ENCODE data around the gene CASKIN2. TPM values are rescaled to one million over a fixed set of nuclear protein-coding genes. Genes with fewer than 3 reads are reported as not detected.
"Not testable (repeated sequence)": the region's sequence is repeated elsewhere in the genome, so short reads cannot be mapped to it uniquely, and the experiment has no call there.

CASKIN2 gene
- total RNA-seq, 1 donor from 2014 or later, result 14.4 TPM

DNA sequence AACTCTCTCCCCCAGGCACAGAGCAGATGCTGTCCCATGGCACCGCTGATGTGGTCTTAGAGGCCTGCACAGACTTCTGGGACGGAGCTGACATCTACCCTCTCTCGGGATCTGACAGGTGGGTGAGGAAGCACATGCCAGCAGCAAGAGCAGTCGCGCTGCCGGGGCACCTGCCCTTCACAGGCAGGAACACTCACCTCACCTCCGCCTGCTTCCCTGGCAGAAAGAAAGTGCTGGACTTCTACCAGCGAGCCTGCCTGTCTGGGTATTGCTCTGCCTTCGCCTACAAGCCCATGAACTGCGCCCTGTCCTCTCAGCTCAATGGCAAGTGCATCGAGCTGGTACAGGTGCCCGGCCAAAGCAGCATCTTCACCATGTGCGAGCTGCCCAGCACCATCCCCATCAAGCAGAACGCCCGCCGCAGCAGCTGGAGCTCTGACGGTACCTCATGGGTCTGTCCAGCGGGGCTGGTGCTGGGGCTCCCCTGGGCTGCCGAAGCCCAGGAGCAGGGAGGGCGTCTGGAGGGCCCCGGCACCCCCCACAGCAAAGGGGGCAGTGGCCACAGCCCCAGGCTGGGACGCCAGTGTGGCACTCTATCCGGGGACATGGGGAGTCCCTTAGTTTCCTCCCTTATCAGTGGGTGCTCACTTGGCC is 21.7 kb downstream of the CASKIN2 start:
- no peak for DNase-seq (ENCODE audit: low read depth)

DNA sequence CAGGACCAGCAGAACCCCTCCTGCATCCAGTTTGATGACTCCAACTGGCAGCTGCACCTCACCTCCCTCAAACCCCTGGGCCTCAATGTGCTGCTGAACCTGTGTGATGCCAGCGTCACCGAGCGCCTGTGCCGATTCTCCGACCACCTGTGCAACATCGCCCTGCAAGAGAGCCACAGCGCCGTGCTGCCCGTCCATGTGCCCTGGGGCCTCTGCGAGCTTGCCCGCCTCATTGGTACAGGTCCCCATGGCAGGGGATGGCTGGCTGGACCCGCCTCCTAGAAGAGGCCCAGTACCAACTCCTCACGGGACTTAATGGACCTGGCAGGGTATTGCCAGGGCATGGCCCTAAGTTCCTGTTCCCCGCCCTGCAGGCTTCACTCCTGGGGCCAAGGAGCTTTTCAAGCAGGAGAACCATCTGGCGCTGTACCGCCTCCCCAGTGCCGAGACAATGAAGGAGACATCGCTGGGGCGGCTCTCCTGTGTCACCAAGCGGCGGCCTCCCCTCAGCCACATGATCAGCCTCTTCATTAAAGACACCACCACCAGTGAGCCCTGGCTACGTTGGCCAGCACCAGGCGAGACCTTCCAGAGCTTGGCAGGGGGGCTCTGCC is 22.7 kb downstream of the CASKIN2 start:
- no peak for DNase-seq (ENCODE audit: low read depth)

DNA sequence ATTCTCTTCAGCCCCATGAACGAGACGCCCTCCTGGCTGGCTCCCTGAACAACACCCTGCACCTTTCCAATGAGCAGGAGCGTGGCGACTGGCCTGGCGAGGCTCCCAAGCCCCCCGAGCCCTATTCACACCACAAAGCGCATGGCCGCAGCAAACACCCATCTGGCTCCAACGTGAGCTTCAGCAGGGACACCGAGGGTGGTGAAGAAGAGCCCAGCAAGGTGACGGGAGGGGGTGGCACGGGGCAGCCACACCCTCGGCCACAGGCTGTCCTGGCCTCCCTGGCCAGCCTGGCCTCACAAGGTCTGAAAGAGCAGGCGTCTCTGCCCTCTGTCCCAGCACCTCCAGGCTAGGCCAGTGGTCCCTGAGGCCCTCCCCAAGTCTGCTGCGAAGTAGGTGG is 23.7 kb downstream of the CASKIN2 start:
- DNase-seq (ENCODE audit: low read depth), result no peak

DNA sequence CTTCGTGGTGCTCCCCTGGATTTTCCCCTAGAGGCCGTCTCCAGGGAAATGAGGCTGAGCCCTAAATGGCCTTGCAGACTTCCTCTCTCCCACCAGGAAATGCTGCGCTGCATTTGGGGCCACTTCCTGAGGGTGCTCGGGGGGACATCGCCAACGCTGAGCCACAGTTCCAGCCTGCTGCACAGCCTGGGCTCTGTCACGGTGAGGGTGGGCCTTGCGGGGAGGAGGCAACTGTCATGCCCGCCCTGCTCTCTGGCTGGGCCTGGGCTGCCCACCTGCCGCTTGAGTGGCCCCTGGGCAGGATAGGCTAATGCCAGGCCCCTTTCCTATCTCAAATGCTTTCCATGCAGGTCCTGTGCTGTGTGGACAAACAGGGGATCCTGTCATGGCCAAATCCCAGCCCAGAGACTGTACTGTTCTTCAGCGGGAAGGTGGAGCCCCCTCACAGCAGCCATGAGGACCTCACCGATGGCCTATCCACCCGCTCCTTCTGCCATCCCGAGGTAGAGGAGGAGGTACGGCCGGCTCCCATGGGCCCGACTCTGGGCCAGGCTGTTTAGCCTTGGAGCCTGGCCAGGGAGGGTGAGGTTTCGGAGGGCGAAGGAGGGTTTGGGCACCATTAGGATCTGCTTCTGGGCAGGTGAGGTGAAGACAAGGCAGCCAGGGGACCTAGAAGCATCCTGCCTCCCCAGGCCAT is 24.2 kb downstream of the CASKIN2 start:
- no peak for DNase-seq (ENCODE audit: low read depth)

DNA sequence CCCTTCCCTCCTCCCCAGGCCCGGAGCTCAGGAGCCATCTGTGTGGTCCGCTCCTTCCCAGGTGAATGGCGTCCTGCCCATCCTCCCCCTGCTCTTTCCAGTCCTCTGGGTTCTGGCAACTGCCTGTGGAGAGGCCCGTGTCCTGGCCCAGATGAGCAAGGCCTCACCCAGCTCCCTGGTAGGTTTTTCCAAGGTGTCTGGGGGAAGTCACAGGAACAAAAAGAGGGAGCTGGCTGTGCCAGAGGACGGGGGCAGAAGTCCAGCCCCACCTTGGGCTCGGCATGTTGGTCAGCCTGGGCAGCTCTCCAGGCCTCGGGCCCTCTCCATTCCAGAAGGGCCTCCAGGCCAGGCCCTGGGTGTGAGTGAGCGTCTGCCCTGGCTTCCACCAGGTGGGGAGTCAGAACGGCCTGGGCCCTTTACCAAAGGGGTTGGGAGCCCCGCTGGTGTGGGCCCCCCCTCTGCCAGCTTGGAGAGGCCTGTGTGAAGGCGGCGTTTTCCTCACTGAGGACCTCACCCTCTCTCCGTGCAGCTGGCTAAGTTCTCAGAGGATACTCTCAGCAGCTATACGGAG is 25.1 kb downstream of the CASKIN2 start:
- DNase-seq (ENCODE audit: low read depth), result peak; percentile 38

DNA sequence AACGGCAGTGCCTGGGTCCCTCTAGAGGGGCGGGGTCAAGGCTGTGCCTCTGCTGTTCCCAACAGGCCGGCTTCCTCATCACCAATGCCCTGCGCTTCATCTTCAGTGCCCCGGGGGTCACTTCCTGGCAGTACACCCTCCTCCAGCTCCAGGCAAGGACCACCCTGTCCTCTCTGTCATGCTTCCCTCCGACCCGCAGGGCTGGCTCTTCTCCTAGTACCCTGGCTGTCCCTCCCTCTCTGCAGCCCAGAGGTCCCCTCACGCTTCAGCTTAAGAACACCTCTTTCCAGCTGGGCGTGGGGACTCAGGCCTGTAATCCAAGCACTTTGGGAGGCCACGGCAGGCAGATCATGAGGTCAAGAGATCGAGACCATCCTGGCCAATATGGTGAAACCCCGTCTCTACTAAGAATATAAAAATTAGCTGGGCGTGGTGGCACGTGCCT is 25.8 kb downstream of the CASKIN2 start:
- DNase-seq (ENCODE audit: low read depth), result no peak

DNA sequence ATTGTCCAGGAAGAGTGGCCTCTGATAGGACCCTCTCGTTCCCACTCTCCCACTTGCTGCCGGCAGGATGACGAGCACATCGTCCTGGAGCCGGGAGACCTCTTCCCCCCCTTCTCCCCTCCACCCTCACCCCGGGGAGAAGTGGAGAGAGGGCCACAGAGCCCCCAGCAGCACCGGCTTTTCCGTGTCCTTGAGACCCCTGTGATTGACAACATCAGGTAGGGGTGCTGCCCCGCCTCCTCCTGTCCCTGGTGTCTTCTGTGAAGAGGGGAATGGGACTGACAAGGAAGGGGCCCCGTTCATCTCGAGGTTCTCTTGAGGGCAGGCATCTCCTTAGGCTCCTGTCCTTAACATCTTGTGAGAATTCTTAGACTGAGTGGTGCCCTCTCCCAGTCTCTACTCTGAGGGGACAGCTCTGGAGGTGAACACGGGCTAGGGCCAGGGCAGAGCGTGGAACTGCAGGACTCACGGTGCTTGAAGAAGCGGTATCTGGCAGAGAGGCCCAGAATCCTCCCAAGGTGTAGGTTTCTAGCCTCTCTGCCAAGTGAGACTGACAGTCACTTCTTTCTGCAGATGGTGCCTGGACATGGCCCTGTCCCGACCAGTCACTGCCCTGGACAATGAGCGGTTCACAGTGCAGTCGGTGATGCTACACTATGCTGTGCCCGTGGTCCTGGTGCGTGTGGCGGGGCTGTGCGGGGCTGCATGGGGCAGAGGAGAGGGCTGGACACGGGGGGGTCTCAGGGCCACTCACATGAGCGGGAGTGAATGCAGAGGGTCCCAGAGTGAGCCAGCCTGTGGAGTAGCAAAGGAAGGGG is 26.4 kb downstream of the CASKIN2 start:
- DNase-seq (ENCODE audit: low read depth), result no peak

DNA sequence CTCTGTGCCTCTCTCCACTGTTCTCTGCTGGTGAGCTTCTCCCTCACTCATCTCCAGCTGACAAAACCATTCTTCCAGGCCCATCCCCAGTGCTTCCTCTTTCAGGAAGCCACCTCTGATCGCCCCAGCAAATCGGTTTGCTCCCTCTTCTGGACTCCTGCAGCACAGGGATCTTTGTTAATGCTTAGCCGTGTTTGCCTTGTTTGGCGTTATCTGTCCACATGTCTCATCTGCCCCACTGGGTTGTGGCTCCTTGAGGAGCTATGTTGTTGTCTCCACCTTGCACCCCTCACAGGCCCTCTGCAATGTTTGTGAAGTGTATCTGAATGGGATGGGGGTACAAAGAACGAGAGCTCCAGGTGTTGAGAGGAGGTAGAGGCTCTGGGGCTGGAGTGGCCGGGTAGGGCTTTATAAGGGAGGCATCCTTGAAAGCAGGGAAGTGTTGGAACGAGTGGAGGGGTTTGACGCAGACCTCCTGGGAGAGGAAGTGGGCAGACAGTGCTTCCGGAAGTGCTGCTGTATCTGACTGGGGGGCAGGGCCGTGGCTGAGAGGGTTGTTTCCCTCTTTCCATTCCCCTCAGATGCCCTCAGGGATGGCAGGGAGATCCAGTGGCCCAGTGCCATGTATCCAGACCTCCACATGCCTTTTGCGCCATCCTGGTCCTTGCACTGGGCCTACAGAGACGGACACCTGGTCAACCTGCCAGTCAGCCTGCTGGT is 27.8 kb downstream of the CASKIN2 start:
- no peak for DNase-seq (ENCODE audit: low read depth)

DNA sequence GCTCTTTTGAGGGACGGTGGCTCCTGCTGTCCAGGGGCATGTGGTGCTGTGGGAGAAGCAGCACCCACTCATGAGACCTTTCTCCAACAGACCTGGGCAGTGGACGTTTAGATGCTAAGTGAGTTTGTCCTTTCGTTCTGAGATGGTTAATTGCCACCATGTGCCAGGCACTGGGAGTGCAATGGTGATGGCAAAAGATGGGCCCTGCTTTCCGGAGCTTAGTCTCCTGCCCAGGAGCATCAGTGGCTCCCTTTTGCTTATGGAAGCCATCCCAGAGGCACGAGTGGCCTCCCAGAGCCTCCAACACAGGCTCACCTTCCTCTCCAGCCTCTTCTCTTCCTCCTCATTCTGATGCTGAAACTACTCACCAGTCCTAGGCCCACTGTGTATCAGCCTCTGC is 28.4 kb downstream of the CASKIN2 start:
- no peak for DNase-seq (ENCODE audit: low read depth)

DNA sequence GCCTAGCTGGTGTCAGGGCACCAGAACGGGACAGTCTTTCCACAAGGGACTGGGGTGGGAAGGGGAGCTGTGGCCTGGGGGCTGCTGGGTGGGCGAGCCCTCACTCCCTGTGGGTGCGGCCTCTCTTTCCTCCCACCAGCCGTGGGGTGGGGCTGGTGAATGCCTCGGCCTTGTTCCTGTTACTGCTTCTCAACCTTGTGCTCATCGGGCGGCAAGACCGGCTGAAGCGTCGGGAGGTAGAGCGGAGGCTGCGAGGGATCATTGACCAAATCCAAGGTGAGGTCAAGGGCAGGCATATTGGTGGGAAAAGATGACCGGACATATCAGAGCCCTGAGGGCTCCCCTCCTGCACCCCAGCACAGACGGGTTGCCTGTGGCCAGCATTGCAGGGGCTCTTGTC is 29.2 kb downstream of the CASKIN2 start:
- DNase-seq (ENCODE audit: low read depth), result no peak

DNA sequence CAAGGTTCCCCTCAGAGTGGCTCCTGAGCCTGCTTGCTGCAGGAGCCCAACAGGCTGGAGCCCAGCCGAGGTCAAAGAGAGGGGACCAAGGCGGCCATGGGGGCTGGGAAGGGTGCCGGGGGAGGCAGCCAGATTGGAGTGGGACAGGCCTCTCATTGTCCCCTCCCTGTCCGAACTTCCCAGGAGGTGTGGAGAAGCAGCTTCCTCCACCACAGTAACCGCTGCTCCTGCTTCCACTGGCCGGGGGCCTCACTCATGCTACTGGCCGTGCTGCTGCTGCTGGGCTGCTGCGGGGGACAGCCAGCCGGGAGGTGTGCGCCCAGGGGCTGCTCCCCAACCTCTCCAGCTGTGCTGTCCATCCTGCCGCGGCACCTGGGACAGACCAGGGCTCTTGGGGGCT is 29.6 kb downstream of the CASKIN2 start:
- DNase-seq (ENCODE audit: low read depth), result no peak

DNA sequence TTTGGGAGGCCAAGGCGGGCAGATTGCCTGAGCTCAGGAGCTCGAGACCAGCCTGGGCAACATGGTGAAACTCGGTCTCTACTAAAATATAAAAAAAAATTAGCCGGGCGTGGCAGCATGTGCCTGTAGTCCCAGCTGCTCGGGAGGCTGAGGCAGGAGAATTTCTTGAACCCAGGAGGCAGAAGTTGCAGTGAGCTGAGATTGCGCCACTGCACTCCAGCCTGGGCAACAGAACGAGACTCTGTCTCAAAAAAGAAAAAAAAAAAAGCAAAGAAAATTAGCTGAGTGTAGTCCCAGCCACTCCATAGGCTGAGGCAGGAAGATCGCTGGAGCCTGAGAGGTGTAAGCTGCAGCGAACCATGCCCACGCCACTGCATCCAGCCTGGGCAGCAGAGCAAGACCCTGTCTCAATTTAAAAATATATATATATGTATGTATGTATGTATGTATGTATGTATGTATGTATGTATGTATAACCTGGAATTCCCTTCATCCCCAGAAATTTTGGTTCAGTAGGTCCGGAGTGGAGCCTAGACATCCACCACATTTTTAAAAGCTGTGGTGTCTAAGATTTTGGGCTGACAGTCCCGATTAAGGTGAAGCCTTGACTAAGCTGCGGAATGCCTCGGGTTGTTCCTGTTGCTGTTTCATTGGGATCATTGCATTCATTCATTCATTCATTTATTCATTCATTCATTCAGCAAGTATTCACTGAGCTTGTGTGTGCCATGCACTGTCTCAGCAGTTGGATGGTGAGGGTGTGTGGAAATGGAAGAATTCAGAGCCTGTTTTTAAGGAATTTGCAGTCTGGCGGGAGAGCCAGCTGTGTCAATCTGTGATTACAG is 33.0 kb downstream of the CASKIN2 start:
- DNase-seq (ENCODE audit: low read depth), result no peak

DNA sequence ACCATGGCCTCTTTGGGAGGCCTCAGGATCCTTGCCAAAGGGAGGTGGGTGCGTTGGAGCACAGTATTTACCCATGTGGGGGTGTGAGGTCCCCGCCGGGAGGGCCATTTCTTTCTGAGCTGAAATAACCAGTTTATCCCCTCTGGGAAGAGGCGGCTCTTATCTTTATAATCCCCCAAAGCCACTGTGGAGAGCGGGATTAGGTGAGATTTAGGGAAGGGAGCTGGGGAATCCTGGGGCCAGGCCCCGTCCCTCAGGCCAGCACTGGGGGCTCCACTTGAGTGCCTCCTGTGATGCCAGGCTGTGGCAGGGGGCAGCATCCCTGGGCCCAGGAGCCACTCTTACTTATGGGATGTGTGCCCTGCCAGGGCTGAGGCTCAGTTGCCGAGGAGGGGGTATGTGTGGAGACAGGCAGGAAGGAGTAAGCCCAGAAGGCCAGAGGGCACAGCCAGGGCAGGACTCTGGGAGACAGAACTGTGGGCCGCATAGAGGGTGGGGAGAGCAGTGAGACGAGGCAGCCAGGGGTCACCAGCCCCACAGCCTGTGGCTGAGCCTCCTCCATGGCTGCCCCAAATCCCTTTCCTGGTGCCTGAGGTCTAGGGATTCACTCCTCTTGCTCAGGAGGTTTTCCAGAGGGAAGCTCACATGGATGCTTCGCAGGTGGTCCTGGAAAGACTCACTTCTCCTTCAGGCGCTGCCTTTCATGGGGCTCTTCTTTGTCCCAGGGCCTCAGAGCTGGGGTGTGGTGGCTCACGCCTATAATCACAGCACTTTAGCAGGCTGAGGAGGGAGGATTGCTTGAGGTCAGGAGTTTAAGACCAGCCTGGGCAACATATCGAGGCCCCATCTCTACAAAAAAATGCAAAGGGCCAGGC is 33.9 kb downstream of the CASKIN2 start:
- no peak for DNase-seq (ENCODE audit: low read depth)

DNA sequence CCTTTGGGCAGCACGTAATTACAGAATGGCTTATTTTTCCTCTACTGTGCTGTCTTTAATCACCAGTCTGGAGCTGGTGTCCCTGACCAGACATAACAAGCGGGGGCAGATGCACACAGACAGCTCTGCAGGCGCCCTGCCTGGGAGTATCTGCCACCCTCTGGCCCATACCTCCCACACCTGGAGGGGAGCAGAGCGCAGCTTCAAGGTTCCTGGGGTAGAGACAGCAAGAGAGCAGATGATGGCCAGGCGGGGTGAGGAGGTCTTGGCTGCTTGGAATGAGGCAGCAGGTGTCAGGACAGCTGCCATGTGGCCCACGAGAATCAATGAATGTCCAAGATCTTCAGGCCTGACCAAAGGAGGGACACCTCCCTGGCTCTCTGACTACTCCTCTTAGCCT is 35.1 kb downstream of the CASKIN2 start:
- DNase-seq (ENCODE audit: low read depth), result peak; percentile 74

DNA sequence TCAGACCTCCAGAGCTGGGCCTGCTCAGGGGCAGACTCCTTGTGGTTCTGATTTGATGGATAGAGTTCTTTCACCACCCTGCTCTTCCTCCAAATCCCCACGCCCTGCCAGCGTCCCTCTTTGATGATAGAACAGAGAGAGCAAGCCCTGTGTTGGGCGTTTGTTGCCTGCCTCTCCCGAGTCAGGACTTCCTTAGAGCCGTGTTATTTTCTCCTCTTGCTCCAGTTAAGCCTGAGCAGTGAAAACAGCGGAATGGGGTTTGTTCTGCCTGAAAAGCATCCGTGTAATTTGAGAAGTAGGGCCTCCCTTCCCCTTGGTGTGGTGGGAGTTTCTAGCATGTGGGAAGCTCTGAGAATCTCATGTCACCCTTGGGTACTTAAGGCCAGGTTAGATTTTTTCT is 36.8 kb downstream of the CASKIN2 start:
- no peak for DNase-seq (ENCODE audit: low read depth)

DNA sequence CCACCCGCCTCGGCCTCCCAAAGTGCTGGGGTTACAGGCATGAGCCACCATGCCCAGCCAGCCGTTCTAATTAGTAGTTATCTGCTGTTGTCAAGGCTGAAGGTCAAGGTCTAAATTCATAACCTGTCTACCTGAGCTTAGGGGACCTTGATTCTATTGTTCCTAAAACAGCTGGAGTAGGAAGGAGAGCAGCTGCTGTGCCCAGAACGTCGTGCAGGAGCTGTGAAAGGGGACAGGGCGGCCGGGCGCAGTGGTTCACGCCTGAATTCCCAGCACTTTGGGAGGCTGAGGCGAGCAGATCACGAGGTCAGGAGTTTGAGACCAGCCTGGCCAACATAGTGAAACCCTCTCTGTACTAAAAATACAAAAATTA is 37.9 kb downstream of the CASKIN2 start:
- not testable (repeated sequence) for DNase-seq (ENCODE audit: low read depth)

DNA sequence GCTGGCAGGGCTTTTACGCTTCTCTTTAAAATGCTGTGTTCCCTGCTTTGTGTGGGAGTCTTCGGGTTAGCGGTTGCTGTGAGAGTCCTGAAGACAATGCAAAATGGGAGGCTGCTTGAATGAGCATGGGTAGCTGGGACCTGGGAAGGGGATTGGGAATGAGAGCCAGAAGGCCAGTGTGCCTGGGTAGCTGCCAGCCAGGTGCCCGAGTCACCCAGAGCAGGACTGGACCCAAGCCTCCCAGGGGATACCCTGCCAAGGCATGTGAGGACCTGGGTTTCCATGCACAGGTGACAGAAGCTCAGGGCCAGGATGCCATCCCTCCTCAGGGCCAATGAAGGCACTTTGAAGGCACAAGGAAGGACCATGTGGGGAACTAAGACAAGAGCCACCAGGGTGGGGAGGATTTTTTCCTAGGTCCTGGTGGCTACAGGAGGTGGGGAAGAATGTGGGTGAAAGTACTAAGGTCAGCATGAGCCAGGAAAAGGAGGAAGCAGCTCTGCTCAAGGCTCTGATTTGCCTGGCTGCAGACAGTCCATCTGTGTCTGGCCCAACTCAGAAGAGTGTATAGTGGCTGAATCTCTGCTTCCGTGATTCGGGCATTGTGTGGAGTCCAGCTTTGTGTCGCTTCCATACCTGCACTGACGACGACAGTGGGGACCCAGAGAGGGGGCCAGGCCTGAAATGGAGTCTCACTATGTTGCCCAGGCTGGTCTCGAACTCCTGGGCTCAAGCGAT is 38.4 kb downstream of the CASKIN2 start:
- DNase-seq (ENCODE audit: low read depth), result no peak

DNA sequence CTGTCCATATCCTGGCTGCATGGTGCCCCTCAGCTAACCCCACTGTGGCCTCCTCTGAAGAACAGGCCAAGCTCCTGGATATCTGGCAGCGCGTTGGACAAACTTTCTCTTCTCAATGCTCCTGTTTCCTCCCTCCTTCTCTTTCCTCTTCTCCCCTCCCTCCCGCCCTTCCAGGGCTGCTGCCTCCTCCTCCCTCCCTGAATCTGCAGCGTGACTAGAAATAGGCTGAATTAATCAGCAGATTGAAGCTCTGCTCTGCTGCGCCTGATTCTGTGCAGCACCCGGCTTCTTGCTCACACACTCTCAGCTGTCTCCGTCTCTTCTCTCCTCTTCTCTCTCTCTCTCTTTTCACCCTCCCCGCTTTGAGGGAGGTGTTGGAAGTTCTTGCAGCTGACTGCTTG is 39.1 kb downstream of the CASKIN2 start:
- DNase-seq (ENCODE audit: low read depth), result peak; percentile 93

Data from myocyte (in vitro differentiated cells).